ES-I3 (cell line): Measurements from ENCODE around the gene ZNF587.
"Not testable (repeated sequence)": the region's sequence is repeated elsewhere in the genome, so short reads cannot be mapped to it uniquely, and the experiment has no call there.

ENCODE experiments used
- H3K36me3 ChIP-seq: 2 replicates; pipeline ENCODE4 v1.6.1; 2013; ENCODE audit warnings: mild to moderate bottlenecking, low read length, control low read depth, moderate library complexity; ENCODE audit not compliant: insufficient read depth
- H3K4me1 ChIP-seq: 2 replicates; pipeline ENCODE4 v1.6.1; 2013; ENCODE audit warnings: mild to moderate bottlenecking, control low read depth, low read length; ENCODE audit not compliant: insufficient read depth
- H3K9ac ChIP-seq: 2 replicates; pipeline ENCODE4 v1.6.1; 2013; ENCODE audit warnings: low read depth, mild to moderate bottlenecking, low read length, moderate library complexity
- H3K9me3 ChIP-seq: 2 replicates; pipeline ENCODE4 v1.6.1; 2013; ENCODE audit warnings: mild to moderate bottlenecking, low read length, moderate library complexity; ENCODE audit not compliant: control insufficient read depth, insufficient read depth

The ZNF587 gene

DNA sequence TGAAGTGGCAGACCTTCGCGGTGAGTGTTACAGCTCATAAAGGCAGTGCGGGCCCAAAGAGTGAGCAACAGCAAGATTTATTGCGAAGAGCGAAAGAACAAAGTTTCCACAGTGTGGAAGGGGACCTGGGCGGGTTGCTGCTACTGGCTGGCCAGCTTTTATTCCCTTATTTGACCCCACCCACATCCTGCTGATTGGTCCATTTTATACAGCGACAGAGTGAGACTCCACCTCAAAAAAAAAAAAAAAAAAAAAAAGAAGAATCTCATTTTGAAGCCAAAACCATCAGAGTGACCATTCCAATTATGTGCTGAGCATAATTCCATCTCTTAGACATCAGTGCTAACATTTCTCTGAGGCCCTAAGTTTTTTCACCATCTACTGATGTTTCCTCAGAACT, 33.0 kb upstream of the ZNF587 start:
- Histone ChIP-seq H3K4me1 (peaks cover 10% of the 10 kb centered on the region), H3K9ac (no peak overlapping the region), H3K36me3 (peaks cover 8% of the 10 kb centered on the region)

DNA sequence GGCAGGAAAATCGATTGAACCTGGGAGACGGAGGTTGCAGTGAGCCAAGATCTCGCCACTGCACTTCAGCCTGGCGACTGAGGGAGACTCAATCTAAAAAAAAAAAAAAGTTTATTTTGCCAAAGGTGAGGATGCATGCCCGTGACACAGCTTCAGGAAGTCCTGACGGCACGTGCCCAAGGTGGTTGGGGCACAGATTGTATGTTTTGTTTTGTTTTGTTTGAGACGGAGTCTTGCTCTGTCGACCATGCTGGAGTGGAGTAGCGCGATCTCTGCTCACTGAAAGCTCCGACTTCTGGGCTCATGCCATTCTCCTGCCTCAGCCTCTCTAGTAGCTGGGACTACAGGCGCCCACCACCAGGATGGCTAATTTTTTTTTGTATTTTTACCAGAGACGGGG, 31.7 kb upstream of the ZNF587 start:
- Histone ChIP-seq H3K9me3 (no peaks in the 10 kb centered on the region), H3K4me1 (peaks cover 10% of the 10 kb centered on the region), H3K36me3 (peaks cover under 1% of the 10 kb centered on the region; the same call in 1 of the 2 replicates), H3K9ac (no peak overlapping the region)

More for the DNA sequence above, 33.0 kb upstream of the ZNF587 start:
- no peaks in the 10 kb centered on the region for H3K9me3 ChIP-seq

DNA sequence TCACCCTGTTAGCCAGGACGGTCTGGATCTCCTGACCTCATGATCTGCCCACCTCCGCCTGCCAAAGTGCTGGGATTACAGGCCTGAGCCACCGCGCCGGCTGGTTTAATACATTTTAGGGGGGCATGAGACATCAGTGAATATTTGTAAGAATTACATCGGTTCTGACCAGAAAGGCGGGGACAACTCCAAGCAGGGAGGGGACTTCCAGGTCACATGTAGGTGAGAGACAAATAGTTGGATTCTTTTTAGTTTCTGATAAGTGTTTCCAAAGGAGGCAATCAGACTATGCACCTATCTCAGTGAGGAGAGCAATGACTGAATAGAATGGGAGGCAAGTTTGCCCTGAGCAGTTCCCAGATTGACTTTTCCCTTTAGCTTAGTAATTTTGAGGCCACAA, 31.3 kb upstream of the ZNF587 start:
- peaks cover 10% of the 10 kb centered on the region for H3K4me1 ChIP-seq
- peak overlapping the region; percentile 98; the same call in 1 of the 2 replicates for H3K9ac ChIP-seq
- no peaks in the 10 kb centered on the region for H3K36me3 ChIP-seq
- H3K9me3 ChIP-seq = no peaks in the 10 kb centered on the region

DNA sequence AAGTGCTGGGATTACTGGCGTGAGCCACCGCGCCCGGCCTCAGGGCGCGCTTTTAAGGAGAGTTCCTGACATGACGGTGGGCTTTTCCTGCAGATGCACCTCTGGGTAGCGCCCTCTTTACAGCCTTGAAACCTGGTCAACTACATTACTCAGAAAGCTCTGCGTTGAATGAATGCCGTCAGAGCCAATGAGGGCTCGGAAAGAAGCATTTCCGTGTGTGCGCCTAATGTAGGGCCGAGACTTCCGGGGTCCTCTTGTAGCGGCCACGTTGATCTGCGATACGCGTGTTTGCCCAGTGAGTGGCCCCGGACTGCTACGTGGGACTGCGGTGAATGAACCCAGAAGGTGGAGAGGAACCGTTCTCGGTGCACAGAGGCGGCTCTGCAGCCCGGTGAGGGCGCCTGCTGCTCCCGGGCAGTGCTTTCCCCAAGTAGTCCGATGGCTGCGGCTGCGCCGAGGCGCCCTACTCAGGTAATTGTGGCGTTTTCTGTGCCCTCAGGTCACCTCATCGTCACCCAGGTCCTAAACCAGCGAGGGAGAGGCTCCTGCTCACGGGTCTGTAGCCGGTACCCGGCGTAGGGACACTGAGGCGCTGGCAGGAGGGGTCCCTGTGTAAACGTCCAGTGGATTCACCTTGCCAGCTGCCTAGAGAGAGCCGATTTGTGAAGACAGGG, 30.0 kb upstream of the ZNF587 start:
- Histone ChIP-seq H3K9me3 (no peaks in the 10 kb centered on the region), H3K4me1 (peaks cover 13% of the 10 kb centered on the region), H3K9ac (peak overlapping the region; percentile 98), H3K36me3 (no peaks in the 10 kb centered on the region)

DNA sequence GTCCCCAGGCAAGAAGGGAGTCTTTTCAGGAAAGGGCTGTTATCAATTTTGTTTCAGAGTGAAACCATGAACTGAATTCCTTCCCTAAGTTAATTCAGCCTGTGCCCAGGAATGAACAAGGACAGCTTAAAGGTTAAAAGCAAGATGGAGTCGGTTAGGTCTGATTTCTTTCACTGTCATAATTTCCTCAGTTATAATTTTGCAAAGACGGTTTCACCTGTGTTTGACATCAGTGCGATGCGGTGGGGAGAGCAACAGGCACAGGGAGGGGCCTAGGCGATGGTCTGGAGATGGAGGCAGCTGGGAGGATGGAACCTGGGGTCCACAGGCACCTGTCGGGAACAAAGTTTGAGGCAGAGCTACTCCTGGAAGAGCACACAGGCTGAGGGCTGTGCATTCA, 29.1 kb upstream of the ZNF587 start:
- Histone ChIP-seq H3K4me1 (peaks cover 13% of the 10 kb centered on the region), H3K36me3 (no peaks in the 10 kb centered on the region), H3K9me3 (no peaks in the 10 kb centered on the region), H3K9ac (peak overlapping the region; percentile 98; the same call in 1 of the 2 replicates)

DNA sequence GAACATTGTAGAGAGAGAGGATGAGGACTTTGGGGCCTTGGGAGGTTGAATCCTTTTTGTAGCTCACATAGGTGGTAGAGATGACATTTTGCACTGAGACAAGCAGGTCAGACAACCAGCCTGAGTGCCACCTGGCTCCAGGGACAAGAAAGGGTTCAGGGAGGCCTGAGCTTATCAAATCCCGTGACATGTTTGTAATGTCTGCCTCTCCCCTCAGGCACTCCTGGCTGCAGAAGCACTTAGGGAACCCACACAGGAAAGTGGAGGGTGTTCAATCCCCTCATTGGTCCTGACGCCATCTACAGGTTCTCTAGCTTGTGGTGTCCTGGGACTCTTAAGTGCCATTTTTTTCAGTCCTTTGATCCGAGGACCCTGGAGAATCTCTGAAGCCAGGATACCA, 28.6 kb upstream of the ZNF587 start:
- peaks cover 13% of the 10 kb centered on the region for H3K4me1 ChIP-seq
- not testable (repeated sequence) for H3K9me3 ChIP-seq, H3K36me3 ChIP-seq, H3K9ac ChIP-seq

DNA sequence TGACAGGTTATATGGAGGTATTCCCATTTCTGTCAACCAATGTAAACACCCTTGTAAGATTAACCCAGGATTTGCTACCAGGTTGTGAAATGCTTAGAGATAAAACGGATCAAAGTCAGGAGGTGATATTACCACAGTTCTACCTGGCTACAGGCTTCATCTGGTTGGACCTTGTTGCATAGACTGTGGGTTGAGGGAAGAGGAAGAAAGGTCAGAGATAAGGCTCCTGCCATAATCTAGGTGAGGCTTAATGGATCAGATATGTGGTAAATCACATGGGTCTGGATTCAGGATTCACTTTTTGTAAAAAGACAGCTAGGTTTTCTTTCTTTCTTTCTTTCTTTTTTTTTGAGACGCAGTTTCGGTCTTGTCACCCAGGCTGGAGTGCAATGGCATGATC, 28.2 kb upstream of the ZNF587 start:
- H3K9me3 ChIP-seq, H3K9ac ChIP-seq, H3K36me3 ChIP-seq: not testable (repeated sequence)
- H3K4me1 ChIP-seq = peaks cover 13% of the 10 kb centered on the region

DNA sequence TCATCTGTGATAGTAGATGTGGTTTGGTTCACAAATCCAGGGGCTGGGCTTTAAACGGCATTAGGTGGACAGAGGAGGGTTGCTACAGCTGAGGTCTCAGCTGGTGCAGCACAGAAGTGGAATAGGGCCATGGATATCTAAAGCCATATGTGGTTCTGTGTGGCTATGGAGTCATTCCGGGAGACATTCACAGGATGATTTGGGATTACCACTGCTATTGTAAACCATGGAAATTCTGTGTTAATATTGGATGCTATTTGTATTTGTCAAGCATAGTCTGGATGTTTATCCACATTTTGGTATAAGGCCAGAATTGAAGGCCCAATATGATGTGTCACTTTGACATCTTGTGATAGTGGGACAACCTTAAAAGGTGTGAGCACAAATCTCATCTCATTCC, 26.5 kb upstream of the ZNF587 start:
- peaks cover 11% of the 10 kb centered on the region for H3K4me1 ChIP-seq
- not testable (repeated sequence) for H3K36me3 ChIP-seq, H3K9ac ChIP-seq, H3K9me3 ChIP-seq

DNA sequence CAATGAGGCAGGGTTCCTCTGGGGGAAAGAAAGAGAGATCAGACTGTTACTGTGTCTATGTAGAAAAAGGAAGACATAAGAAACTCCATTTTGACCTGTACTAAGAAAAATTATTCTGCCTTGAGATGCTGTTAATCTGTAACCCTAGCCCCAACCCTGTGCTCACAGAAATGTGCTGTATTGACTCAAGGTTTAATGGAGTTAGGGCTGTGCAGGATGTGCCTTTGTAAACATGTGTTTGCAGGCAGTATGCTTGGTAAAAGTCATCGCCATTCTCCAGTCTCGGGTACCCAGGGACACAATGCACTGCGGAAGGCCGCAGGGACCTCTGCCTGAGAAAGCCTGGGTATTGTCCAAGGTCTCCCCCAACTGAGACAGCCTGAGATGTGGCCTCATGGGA, 26.1 kb upstream of the ZNF587 start:
- H3K9me3 ChIP-seq, H3K36me3 ChIP-seq, H3K9ac ChIP-seq, H3K4me1 ChIP-seq: not testable (repeated sequence)

DNA sequence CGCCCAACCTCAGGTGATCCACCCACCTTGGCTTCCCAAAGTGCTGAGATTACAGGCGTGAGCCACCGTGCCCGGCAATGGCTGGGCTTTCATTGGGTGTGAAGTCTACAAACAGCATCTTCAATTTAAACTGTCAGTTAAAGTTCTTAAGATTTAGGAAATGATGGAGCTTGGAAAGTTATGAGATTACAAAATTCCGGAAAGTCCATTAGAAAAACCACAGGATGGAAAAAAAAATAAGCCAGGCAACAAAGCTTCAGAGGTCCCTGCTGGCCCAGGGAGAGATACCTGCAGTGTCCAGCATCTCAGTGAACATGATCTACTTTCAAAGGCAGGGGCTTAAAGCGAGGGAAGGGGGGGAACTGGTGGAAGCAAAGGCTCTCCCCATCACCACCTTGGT, 24.1 kb upstream of the ZNF587 start:
- H3K9me3 ChIP-seq = no peaks in the 10 kb centered on the region
- peaks cover 6% of the 10 kb centered on the region; the same call in 1 of the 2 replicates for H3K36me3 ChIP-seq
- peaks cover 3% of the 10 kb centered on the region; the same call in 1 of the 2 replicates for H3K4me1 ChIP-seq
- H3K9ac ChIP-seq = no peak overlapping the region

DNA sequence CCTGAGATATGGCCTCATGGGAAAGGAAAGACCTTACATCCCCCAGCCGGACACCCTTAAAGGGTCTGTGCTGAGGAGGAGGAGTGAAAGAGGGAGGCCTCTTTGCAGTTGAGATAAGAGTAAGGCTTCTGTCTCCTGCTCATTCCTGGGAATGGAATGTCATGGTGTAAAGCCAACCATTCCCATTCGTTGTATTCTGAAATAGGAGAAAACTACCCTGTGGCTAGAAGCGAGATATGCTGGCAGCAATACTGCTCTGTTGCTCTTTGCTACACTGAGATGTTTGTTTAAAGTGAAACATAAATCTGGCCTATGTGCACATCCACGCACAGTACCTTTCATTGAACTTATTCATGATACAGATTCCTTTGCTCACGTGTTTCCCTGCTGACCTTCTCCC, 20.3 kb upstream of the ZNF587 start:
- H3K9me3 ChIP-seq = no peaks in the 10 kb centered on the region
- peaks cover 6% of the 10 kb centered on the region; the same call in 1 of the 2 replicates for H3K36me3 ChIP-seq
- H3K4me1 ChIP-seq = peaks cover 6% of the 10 kb centered on the region; the same call in 1 of the 2 replicates
- H3K9ac ChIP-seq = no peak overlapping the region

DNA sequence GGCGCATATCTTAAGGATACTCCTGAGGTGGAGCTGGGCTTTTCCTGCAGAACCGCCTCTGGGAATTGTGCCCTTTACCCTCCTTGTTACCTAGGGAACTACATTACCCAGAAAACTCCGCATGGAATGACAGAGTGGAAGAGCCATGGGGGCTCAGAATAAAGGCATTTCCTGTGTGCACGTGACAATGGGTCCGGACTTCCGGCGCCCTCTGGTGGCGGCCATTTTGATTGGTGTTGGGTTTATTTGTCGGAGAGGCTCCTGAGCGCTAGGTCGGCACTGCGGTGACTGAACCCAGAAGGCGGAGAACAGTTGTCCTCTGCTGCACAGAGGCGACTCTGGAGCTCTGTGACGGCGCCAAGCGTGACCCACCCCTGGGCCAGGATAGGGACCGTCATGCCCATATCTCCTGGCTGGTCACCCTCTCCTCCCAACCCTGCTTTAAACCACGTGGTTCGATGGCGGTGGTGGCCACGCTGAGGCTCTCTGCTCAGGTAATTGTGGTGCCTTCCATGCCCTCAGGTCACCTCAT, 19.5 kb upstream of the ZNF587 start, which contains the start of gene ZNF587B:
Gene ZNF587B (plus strand): TSS at position 229 of the 532 bp plus-strand sequence. CDS start 230 bp downstream, at position 459.
- peaks cover 6% of the 10 kb centered on the region; the same call in 1 of the 2 replicates for H3K36me3 ChIP-seq
- H3K9me3 ChIP-seq = no peaks in the 10 kb centered on the region
- H3K4me1 ChIP-seq = peaks cover 6% of the 10 kb centered on the region; the same call in 1 of the 2 replicates
- peak within 1 kb of the TSS; percentile 99 for H3K9ac ChIP-seq

DNA sequence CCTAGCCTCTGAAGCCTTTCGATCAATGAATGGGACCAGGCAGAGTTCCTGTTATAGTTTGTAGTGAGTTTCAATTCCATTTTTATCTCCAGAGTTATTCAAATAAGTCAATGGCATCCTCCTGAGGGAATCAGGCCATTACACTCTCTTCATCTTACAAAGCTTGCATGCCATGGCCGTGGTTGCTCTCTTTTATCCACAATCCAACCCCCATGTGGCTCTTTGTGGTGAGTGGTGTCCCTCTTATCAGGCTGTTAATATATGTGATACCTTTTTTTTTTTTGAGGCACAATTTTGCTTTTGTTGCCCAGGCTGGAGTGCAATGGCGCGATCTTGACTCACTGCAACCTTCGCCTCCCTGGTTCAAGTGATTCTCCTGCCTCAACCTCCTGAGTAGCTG, 12.7 kb upstream of the ZNF587 start:
- not testable (repeated sequence) for H3K9me3 ChIP-seq, H3K4me1 ChIP-seq, H3K9ac ChIP-seq, H3K36me3 ChIP-seq

DNA sequence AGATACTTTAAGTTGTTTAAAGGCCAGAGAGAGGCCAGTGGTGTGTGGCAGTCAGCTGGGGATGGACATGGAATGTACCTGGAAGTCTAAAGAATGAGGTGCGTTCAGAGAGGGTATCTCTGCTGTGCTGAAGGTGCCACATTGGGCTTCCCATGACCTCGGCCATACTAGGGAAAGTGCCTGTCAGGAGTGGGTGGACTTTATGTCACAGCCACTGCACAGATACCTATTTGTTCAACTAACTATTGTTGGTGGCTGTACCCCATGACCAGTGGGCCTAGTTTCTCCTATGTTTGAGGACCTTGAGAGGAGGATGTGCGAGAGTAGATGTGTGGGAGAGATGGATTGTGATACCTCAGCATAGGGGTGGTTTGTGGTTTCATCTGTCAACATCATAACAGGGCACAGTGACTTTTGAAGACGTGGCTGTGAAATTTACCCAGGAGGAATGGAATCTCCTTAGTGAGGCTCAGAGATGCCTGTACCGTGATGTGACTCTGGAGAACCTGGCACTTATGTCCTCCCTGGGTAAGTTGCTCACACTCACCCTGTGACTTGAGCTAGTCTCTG, 11.0 kb upstream of the ZNF587 start:
- H3K9ac ChIP-seq, H3K9me3 ChIP-seq, H3K4me1 ChIP-seq: not testable (repeated sequence)
- H3K36me3 ChIP-seq = peaks cover 11% of the 10 kb centered on the region

DNA sequence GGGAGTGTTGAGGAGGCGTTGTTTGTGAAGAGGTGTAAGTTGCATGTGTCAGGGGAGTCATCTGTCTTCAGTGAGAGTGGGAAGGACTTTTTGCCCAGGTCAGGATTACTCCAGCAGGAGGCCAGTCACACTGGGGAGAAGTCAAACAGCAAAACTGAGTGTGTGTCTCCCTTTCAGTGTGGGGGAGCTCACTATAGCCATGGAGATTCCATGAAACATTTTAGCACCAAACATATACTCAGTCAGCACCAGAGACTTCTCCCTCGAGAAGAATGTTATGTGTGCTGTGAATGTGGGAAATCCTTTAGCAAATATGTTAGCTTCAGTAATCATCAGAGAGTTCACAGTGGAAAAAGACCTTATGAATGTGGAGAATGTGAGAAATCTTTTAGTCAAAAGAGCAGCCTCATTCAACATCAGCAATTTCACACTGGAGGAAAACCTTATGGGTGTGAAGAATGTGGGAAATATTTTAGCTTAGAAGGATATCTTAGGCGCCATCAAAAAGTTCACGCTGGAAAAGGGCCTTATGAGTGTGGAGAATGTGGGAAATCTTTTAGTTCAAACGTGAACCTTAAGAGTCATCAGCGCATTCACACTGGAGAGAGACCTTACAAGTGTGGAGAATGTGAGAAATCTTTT, 8.4 kb upstream of the ZNF587 start:
- H3K9ac ChIP-seq = no peak overlapping the region
- H3K9me3 ChIP-seq = no peaks in the 10 kb centered on the region
- H3K36me3 ChIP-seq = peaks cover 17% of the 10 kb centered on the region
- no peaks in the 10 kb centered on the region for H3K4me1 ChIP-seq
